D721Med (cell line): ENCODE data around the gene ZNF644.
A peak's percentile ranks its signal among the peaks of the same experiment; 100 is the strongest.

ENCODE experiments used
- DNase-seq: peaks from one replicate; pipeline ENCODE4 v3.0.0; 2011; ENCODE audit warnings: low spot score; ENCODE audit not compliant: insufficient read length
- FAIRE-seq: peaks from 2 replicates; lab custom pipeline; 2011; peaks lifted over from hg19 to GRCh38; lab: Jason Lieb, UNC
- CTCF ChIP-seq: IDR thresholded peaks from 2 replicates; pipeline ENCODE4 v1.5.1; 2012; ENCODE audit warnings: mild to moderate bottlenecking, control low read depth; ENCODE audit not compliant: insufficient read depth; ENCODE audit errors: missing control alignments

ZNF644 gene

GRCh38 chr1:90989990-90990389 is 31.8 kb downstream of the ZNF644 start:
- DNase-seq, result no peak
- no peak for TF ChIP-seq CTCF
- no peak for FAIRE-seq

- no peak for TF ChIP-seq CTCF
- no peak for DNase-seq
- no peak for FAIRE-seq
Measured at GRCh38 chr1:90989302-90989701, 32.5 kb downstream of the ZNF644 start.

- DNase-seq (no peak), FAIRE-seq (no peak)
- TF ChIP-seq CTCF, result no peak
Measured at GRCh38 chr1:90987841-90988240, 34.0 kb downstream of the ZNF644 start.

- DNase-seq, result no peak
- no peak for TF ChIP-seq CTCF
- FAIRE-seq, result no peak
Measured at GRCh38 chr1:90986953-90987352, 34.9 kb downstream of the ZNF644 start.

GRCh38 chr1:90977522-90977921 is 44.3 kb downstream of the ZNF644 start:
- no peak for TF ChIP-seq CTCF
- FAIRE-seq (no peak), DNase-seq (no peak)

- no peak for TF ChIP-seq CTCF
- DNase-seq (no peak), FAIRE-seq (no peak)
Measured at GRCh38 chr1:90973897-90974798, 47.7 kb downstream of the ZNF644 start.

GRCh38 chr1:90970208-90970607 is 51.6 kb downstream of the ZNF644 start:
- FAIRE-seq, result peak; percentile 35
- DNase-seq, result no peak
- TF ChIP-seq CTCF, result no peak
